ENCODE measurements around the gene MTRR. TPM values are rescaled to one million over a fixed set of nuclear protein-coding genes. Genes with fewer than 3 reads are reported as not detected.

Gene MTRR
- total and polyA plus RNA-seq, 8 donors, result 9.7 to 53.9 (median 18.5) TPM

DNA sequence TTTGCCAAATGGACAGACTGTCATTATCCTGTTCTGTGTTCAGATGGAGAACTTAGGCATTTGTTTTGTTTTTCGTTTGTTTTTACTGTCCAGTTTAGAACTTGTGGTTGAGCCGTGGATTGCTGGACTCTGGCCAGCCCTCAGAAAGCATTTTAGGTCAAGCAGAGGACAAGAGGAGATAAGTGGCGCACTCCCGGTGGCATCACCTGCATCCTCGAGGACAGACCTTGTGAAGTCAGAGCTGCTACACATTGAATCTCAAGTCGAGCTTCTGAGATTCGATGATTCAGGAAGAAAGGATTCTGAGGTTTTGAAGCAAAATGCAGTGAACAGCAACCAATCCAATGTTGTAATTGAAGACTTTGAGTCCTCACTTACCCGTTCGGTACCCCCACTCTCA lies 8.9 kb downstream of the MTRR start:
- TF ChIP-seq POLR2AphosphoS5 (IDR thresholded peaks at IDR 0.05), result no peak
- WGBS, 5 donors, result 68 to 76% (median 69%) methylated on average over 9 of the region's 9 CpGs
- no peaks in the 10 kb centered on the region for H3K9me3 ChIP-seq
- no peaks in the 10 kb centered on the region for H3K27me3 ChIP-seq
- H3K4me1 ChIP-seq, result peaks cover 12 to 32% (median 22%) of the 10 kb centered on the region in 4 donors
- peak overlapping the region in 1 of 5 donors; percentile 22 for H3K27ac ChIP-seq
- no peak overlapping the region for H3K4me3 ChIP-seq
- peaks cover 30 to 91% (median 77%) of the 10 kb centered on the region in 4 donors for H3K36me3 ChIP-seq
- intact Hi-C loops (cut with DNase I; ENCODE audit: low total_unique reads), result no loop called here
- no peak for DNase-seq

DNA sequence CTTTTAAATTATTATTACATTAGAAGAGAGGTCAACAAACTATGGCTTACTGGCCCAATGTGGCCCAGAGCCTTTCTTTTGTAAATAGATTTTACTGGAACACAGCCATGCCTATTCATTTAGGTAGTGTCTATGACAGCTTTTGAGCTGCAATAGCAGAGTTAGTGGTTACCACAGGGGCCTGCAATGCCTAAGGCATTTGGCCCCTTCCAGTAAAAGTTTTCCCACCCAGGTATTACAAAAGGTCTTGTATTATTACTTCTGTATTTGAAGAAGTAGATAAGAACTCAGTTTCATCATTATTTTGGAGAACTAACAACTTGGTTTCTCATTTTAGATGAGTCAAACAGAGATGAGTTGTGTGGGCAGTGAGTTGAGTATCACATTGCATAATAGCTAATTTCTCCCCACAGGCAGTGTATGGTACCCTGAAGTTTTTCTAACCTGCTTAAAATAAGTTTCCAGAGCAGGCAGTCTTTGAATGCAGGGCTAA lies 9.5 kb downstream of the MTRR start:
- TF ChIP-seq EP300 (IDR thresholded peaks at IDR 0.05), result no peak
- TF ChIP-seq, protein P1, sequence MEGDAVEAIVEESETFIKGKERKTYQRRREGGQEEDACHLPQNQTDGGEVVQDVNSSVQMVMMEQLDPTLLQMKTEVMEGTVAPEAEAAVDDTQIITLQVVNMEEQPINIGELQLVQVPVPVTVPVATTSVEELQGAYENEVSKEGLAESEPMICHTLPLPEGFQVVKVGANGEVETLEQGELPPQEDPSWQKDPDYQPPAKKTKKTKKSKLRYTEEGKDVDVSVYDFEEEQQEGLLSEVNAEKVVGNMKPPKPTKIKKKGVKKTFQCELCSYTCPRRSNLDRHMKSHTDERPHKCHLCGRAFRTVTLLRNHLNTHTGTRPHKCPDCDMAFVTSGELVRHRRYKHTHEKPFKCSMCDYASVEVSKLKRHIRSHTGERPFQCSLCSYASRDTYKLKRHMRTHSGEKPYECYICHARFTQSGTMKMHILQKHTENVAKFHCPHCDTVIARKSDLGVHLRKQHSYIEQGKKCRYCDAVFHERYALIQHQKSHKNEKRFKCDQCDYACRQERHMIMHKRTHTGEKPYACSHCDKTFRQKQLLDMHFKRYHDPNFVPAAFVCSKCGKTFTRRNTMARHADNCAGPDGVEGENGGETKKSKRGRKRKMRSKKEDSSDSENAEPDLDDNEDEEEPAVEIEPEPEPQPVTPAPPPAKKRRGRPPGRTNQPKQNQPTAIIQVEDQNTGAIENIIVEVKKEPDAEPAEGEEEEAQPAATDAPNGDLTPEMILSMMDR (IDR thresholded peaks at IDR 0.05), result no peak
- no peak for TF ChIP-seq POLR2AphosphoS5 (IDR thresholded peaks at IDR 0.05)
- TF ChIP-seq POLR2A (IDR thresholded peaks at IDR 0.05), result no peak
- H3K36me3 ChIP-seq, result peaks cover 31 to 91% (median 81%) of the 10 kb centered on the region in 4 donors
- peaks cover 12 to 28% (median 21%) of the 10 kb centered on the region in 4 donors for H3K4me1 ChIP-seq
- H3K27ac ChIP-seq, result peak overlapping the region in 2 of 5 donors; percentile 15 to 22
- no peak for DNase-seq
- H3K4me3 ChIP-seq, result no peak overlapping the region
- no peaks in the 10 kb centered on the region for H3K27me3 ChIP-seq
- no peaks in the 10 kb centered on the region for H3K9me3 ChIP-seq
- intact Hi-C loops (cut with DNase I; ENCODE audit: low total_unique reads), result no loop called here

DNA sequence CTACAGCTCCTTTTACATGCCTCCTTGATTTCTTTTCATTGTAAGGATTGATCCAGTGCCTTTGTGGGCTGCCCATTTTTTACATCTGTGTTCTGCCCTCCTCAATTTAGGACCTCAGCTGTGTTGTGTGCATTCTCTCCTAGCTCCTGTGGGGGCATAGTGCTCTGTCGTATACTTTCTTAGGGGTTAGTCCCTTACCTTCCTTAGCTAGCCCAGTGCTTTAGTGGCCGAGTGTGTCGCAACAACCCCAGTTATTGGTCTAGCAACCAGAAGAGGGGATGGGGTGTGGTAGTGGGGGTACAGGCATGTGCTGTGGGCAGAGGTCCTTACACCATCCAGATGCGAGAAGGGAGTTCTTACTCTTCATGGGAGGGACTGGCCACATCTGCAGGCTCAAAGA lies 12.1 kb downstream of the MTRR start:
- WGBS, 5 donors, result 85 to 94% (median 91%) methylated on average over 4 of the region's 4 CpGs
- H3K4me3 ChIP-seq, result no peak overlapping the region
- intact Hi-C loops (cut with DNase I; ENCODE audit: low total_unique reads), result no loop called here
- TF ChIP-seq, protein P1 (IDR thresholded peaks at IDR 0.05), result no peak
- no peak for TF ChIP-seq POLR2A (IDR thresholded peaks at IDR 0.05)
- TF ChIP-seq POLR2AphosphoS5 (IDR thresholded peaks at IDR 0.05), result no peak
- no peak for TF ChIP-seq EP300 (IDR thresholded peaks at IDR 0.05)
- no peak for DNase-seq
- H3K9me3 ChIP-seq, result no peaks in the 10 kb centered on the region
- H3K27me3 ChIP-seq, result no peaks in the 10 kb centered on the region
- H3K4me1 ChIP-seq, result peaks cover 12 to 28% (median 21%) of the 10 kb centered on the region in 4 donors
- H3K36me3 ChIP-seq, result peaks cover 33 to 99% (median 93%) of the 10 kb centered on the region in 4 donors
- no peak overlapping the region for H3K27ac ChIP-seq

DNA sequence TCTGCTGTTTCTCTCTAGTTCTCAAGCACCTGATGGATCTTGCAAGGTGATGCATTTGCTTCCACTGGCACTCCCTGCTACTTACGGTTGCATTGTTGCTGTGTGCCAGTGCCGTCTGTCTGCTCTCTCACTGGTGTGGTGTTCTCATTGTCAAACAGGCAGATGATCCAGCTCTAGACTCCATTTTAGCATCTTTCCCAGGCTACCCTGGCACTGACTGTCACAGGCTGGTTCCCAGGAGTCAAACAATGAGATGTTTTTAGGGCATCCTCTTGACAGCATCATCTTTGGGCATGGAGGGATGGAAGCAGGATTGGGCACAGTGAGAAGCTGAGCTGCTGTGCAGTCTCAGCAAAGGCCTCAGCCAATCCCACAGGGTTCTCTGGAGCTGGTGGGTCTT lies 12.9 kb downstream of the MTRR start:
- TF ChIP-seq POLR2AphosphoS5 (IDR thresholded peaks at IDR 0.05) (no peak), POLR2A (IDR thresholded peaks at IDR 0.05) (no peak), EP300 (IDR thresholded peaks at IDR 0.05) (no peak)
- TF ChIP-seq, protein P1 (IDR thresholded peaks at IDR 0.05), result no peak
- Histone ChIP-seq H3K27me3 (no peaks in the 10 kb centered on the region), H3K9me3 (no peaks in the 10 kb centered on the region), H3K4me3 (no peak overlapping the region), H3K36me3 (peaks cover 26 to 99% (median 93%) of the 10 kb centered on the region in 4 donors), H3K27ac (no peak overlapping the region), H3K4me1 (peaks cover 12 to 27% (median 21%) of the 10 kb centered on the region in 4 donors)
- WGBS, 5 donors, result 91 to 97% (median 94%) methylated on average over 2 of the region's 2 CpGs
- intact Hi-C loops (cut with DNase I; ENCODE audit: low total_unique reads), result no loop called here
- no peak for DNase-seq

DNA sequence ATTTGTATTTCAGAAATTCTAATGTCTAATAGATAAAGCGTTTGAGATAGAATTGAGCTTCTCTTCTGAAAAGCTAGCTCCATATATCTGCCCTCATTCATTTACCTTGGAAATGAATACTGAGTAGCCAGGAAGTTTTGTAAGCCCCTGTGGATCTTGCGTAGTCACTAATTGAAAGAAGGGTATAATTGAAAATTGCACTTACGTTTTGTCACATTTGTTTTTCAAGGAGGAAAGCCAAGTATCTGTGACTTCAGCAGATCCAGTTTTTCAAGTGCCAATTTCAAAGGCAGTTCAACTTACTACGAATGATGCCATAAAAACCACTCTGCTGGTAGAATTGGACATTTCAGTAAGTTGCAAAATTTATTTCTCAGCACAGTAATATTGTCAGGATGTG lies 14.0 kb downstream of the MTRR start:
- no peaks in the 10 kb centered on the region for H3K27me3 ChIP-seq
- TF ChIP-seq POLR2AphosphoS5 (IDR thresholded peaks at IDR 0.05), result no peak
- TF ChIP-seq, protein P1 (IDR thresholded peaks at IDR 0.05), result no peak
- no peak for TF ChIP-seq EP300 (IDR thresholded peaks at IDR 0.05)
- TF ChIP-seq POLR2A (IDR thresholded peaks at IDR 0.05), result no peak
- intact Hi-C loops (cut with DNase I; ENCODE audit: low total_unique reads), result no loop called here
- H3K4me3 ChIP-seq, result no peak overlapping the region
- no peaks in the 10 kb centered on the region for H3K9me3 ChIP-seq
- H3K36me3 ChIP-seq, result peaks cover 24 to 90% (median 87%) of the 10 kb centered on the region in 4 donors
- no peak overlapping the region for H3K27ac ChIP-seq
- 87 to 93% (median 89%) methylated on average over 4 of the region's 4 CpGs for WGBS, 5 donors
- no peak for DNase-seq
- peaks cover 11 to 29% (median 17%) of the 10 kb centered on the region in 4 donors for H3K4me1 ChIP-seq

Data from stomach (tissue), 9 donors.